ENCODE results near the gene TENM4. TPM values are rescaled to one million over a fixed set of nuclear protein-coding genes. Genes with fewer than 3 reads are reported as not detected.

The TENM4 gene
- polyA plus RNA-seq, 1 experiment, result 5.5 TPM

- TF ChIP-seq CTCF (IDR thresholded peaks at IDR 0.05; ENCODE audit: low read depth, low read length), result no peak
- POLR2A ChIA-PET, result no interaction called here
- CTCF ChIA-PET, result no interaction called here
- no peaks in the 10 kb centered on the region for H3K9me3 ChIP-seq (ENCODE audit: control insufficient read depth, insufficient read depth, low read length)
- H3K4me3 ChIP-seq (ENCODE audit: low read depth, low read length), result no peak overlapping the region
- no peak overlapping the region for H3K27ac ChIP-seq (ENCODE audit: low read depth, low read length)
- H3K27me3 ChIP-seq (ENCODE audit: control insufficient read depth, insufficient read depth, low read length), result no peaks in the 10 kb centered on the region
- no peak for DNase-seq (ENCODE audit: low read depth, low spot score)
These were observed 571.5 kb downstream of the TENM4 start for GRCh38 chr11:78869293-78869692.

- Histone ChIP-seq H3K4me3 (ENCODE audit: low read depth, low read length) (no peak overlapping the region), H3K27me3 (ENCODE audit: control insufficient read depth, insufficient read depth, low read length) (no peaks in the 10 kb centered on the region), H3K27ac (ENCODE audit: low read depth, low read length) (no peak overlapping the region), H3K9me3 (ENCODE audit: control insufficient read depth, insufficient read depth, low read length) (no peaks in the 10 kb centered on the region)
- ChIA-PET POLR2A (no interaction called here), CTCF (interaction anchor here (0.9 kb wide), 1 partner anchor 223 kb away, joined by 3 read pairs; no protein-coding TSS in a partner anchor)
- TF ChIP-seq CTCF (IDR thresholded peaks at IDR 0.05; ENCODE audit: low read depth, low read length), result no peak
- DNase-seq (ENCODE audit: low read depth, low spot score), result no peak
These were observed 572.3 kb downstream of the TENM4 start for GRCh38 chr11:78868563-78868962.

GRCh38 chr11:78860720-78861422 lies 580.0 kb downstream of the TENM4 start:
- TF ChIP-seq CTCF (IDR thresholded peaks at IDR 0.05; ENCODE audit: low read depth, low read length), result no peak
- POLR2A ChIA-PET, result no interaction called here
- Histone ChIP-seq H3K9me3 (ENCODE audit: control insufficient read depth, insufficient read depth, low read length) (no peaks in the 10 kb centered on the region), H3K27ac (ENCODE audit: low read depth, low read length) (no peak overlapping the region), H3K27me3 (ENCODE audit: control insufficient read depth, insufficient read depth, low read length) (no peaks in the 10 kb centered on the region), H3K4me3 (ENCODE audit: low read depth, low read length) (no peak overlapping the region)
- no peak for DNase-seq (ENCODE audit: low read depth, low spot score)
- CTCF ChIA-PET, result no interaction called here

- TF ChIP-seq CTCF (IDR thresholded peaks at IDR 0.05; ENCODE audit: low read depth, low read length), result no peak
- Histone ChIP-seq H3K9me3 (ENCODE audit: control insufficient read depth, insufficient read depth, low read length) (no peaks in the 10 kb centered on the region), H3K27ac (ENCODE audit: low read depth, low read length) (no peak overlapping the region), H3K27me3 (ENCODE audit: control insufficient read depth, insufficient read depth, low read length) (peaks cover 2% of the 10 kb centered on the region), H3K4me3 (ENCODE audit: low read depth, low read length) (no peak overlapping the region)
- no peak for DNase-seq (ENCODE audit: low read depth, low spot score)
- POLR2A ChIA-PET, result no interaction called here
- CTCF ChIA-PET, result interaction anchor here (1.0 to 2.8 kb wide), 2 partner anchors 210 to 212 kb away, joined by 4 to 9 read pairs; no protein-coding TSS in a partner anchor
These were observed 583.1 kb downstream of the TENM4 start for GRCh38 chr11:78857688-78858087.

- Histone ChIP-seq H3K4me3 (ENCODE audit: low read depth, low read length) (no peak overlapping the region), H3K27me3 (ENCODE audit: control insufficient read depth, insufficient read depth, low read length) (peaks cover 2% of the 10 kb centered on the region), H3K9me3 (ENCODE audit: control insufficient read depth, insufficient read depth, low read length) (no peaks in the 10 kb centered on the region), H3K27ac (ENCODE audit: low read depth, low read length) (no peak overlapping the region)
- ChIA-PET CTCF (interaction anchor here (0.6 to 1.2 kb wide), 3 partner anchors 11 to 397 kb away, joined by 3 to 13 read pairs (median 3); no protein-coding TSS in a partner anchor), POLR2A (no interaction called here)
- TF ChIP-seq CTCF (IDR thresholded peaks at IDR 0.05; ENCODE audit: low read depth, low read length), result no peak
- no peak for DNase-seq (ENCODE audit: low read depth, low spot score)
These were observed 584.6 kb downstream of the TENM4 start for GRCh38 chr11:78856211-78856610.
